Activated CD4-positive, alpha-beta T cell treated with anti-CD3 and anti-CD28 coated beads, Interleukin-2, amount 50 U/mL, for 24 hours (primary cell): ENCODE data around the gene LCE1E.

Experiments
- DNase-seq, 2 donors: peaks; one replicate each; pipeline ENCODE4 v3.0.0-alpha.2; 2020; ENCODE audit warnings: low read depth in 1 of 2, low spot score in 1 of 2

The LCE1E gene

DNA sequence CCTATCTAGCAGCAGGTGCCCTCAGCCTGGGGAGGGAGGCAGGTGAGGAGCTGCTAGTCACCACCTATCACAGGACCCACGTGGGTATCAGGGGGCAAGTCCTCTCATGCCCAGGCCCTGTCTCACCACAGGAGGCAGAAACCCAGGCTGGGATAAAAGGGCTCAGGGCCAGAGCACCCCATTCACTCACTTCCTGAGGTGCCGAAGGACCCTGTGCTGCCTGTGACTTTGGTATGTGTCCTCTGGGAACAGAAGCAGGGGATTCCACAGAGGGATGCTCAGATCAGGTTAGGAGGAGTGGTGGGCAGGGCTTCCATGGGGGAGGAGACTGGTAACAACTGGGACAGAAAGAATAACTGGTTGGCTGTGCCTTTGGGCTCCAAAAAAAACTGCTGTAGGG lies at the start of gene LCE1E:
TSS of gene LCE1E (plus strand) at position 181 of the 400 bp plus-strand sequence. CDS start 1,043 bp downstream, outside the sequence.
- DNase-seq, result no peak

GRCh38 chr1:152737997-152738396 lies 48.1 kb upstream of the LCE1E start:
- DNase-seq, result no peak

DNA sequence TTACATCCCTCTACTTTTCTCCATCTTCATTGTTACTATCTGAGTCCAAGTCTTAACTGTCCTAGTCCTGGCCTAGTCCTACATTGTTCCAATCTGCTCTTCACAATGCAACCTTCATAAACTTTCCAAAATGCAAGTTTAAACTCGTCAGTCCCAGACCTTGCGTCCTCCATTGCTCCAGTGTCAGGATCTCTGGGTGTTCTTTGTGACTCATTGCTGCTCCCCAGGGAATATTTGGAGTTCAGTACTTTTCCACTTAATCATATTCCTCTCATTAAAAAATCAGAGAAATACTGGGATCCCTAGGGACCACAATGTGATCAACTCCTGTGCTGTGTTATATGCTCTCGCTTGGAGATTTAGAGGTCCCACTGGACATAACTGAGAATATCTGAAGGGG lies 46.2 kb upstream of the LCE1E start:
- no peak for DNase-seq

DNA sequence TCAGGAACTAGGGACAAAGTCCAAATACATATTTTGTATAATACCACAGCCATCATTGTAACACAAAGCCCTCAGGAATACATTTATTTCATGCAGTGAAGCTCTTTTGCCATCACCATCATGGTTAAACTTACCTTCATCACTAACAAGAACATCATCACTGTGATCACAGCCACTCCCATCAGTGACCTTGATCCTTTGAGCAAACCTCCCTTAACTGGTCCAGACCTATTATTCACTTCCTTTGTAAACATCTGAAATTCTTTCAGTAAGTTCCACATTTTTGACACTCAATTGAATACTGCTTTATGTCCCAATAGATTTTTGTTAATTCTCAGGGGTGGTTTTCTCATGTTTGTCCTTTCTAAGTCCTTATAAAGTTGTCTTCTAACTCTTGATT lies 44.4 kb upstream of the LCE1E start:
- DNase-seq, result no peak

GRCh38 chr1:152743371-152744145 lies 42.5 kb upstream of the LCE1E start:
- no peak for DNase-seq

DNA sequence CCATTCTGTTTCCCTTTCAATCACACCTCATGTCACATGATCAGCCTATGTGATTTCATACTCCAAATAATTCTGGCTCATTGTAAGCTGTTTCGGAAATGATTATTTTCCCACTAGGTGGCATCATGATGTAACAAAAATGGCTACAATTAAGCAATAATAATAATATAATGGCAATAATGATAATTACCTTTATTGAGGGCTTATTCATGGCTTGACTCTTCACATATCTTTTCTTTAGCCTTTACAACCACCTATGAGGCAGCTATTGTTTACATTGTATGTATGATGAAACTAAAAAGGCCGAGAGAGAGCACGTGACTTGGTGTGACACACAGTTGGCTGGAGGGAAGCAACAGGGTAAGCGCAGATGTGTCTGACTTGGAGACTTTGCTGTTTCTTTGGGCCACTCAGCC lies 40.8 kb upstream of the LCE1E start:
- no peak for DNase-seq

- no peak for DNase-seq
Observed at GRCh38 chr1:152745765-152746444, 40.2 kb upstream of the LCE1E start.

- no peak for DNase-seq
Observed at GRCh38 chr1:152747831-152748230, 38.2 kb upstream of the LCE1E start.

DNA sequence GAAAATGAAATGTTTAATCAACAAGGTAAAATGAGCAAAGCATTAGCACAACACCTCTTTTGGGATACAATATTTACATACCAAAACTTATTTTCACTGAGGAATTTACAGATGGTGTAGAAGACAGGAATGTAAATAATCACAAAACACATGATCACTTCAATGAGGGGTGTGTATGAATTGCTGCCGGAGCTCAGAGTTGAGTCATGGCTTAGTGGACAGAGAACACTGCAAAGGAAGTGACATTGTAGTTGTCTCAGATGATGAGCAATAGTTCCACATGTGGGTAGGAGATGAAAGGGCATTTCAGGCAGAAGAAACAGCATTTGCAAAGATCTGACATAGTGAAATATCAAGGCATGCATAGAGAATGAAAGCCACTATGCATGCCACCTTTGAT lies 33.8 kb upstream of the LCE1E start:
- DNase-seq, result no peak

- DNase-seq, result no peak
Observed at GRCh38 chr1:152753586-152753985, 32.5 kb upstream of the LCE1E start.

- DNase-seq, result no peak
Observed at GRCh38 chr1:152756872-152757271, 29.2 kb upstream of the LCE1E start.

DNA sequence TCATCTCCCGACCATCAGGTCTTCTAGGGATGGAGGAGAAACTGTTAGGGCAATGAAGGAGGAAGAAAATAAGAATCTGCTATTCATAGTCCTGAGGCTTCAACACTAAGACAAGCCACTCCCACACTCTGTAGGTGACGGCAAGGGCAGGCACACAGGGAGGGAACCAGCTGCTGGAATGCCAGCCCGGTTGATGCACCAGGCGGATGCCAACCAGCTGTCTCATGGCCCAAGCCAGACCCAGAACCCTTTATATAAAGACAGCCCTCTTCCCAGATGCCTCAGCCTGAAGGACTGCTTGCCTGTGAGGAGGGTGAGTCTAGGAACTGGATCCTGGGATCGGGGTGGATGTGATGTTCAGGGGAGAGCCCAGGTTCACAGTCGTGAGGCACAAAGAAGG lies 28.3 kb upstream of the LCE1E start, which contains the start of gene KPRP:
TSS of gene KPRP (plus strand) at position 279 of the 400 bp plus-strand sequence. CDS start 1,564 bp downstream, outside the sequence.
- DNase-seq, result no peak

GRCh38 chr1:152758636-152759035 lies 27.4 kb upstream of the LCE1E start:
- DNase-seq, result no peak

GRCh38 chr1:152759453-152760173 lies 26.4 kb upstream of the LCE1E start:
- DNase-seq, result no peak

GRCh38 chr1:152760551-152761190 lies 25.4 kb upstream of the LCE1E start:
- no peak for DNase-seq

- no peak for DNase-seq
Observed at GRCh38 chr1:152761609-152762213, 24.3 kb upstream of the LCE1E start.

DNA sequence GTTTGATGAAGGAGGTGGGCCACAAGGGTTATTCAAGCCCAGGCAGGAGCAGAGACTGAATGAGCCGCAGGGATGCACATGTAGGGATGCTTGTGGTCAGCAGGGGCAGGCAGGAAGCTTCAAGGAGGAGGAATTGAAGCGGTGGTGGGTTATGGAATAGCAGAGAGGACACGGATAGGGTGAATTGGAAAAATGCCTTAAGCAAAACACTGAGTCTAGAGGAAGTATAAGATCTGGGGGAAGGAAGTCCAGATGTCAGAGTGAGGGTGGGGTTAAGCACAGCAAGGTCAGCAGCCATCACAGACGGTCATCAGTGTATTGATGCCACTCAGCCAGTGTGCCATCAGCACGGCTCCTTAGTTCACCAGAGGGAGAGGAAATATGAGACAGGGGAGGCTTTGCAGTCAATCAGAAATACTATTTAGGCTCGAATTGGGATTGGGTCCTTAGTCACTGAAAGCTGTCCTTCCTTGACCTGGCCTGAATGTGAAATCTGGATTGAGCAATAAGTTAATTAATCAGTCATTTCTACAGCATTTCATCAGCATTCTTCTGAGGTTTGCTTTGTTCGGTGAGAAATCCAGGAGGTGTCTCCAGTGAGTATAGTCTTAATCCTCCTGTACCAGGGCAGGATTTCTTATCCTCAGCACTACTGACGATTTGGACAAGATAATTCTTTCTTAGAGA lies 17.1 kb upstream of the LCE1E start:
- DNase-seq, result no peak

DNA sequence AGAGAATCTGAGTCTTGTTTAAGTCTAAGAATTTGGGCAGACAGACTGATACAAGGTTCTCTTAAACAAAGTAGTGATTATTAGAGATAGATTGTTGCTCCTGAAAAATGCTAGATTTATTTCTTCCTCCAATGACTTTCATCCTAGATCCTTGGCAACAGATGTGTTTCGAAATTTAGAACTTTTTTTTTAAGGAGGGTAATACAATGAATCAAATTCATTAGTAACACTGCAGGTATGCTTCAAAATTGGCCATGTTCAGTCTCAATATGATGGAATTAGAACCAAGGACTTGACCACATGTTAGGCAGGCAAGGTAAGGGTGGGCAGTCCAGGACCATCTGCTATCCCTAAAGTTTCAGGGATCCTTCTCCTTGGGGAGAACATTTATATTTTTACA lies 15.6 kb upstream of the LCE1E start:
- DNase-seq, result no peak

- no peak for DNase-seq
Observed at GRCh38 chr1:152774875-152775274, 11.2 kb upstream of the LCE1E start, which contains the start of gene LCE1F. LCE1F (plus strand) TSS chr1:152775140; CDS start chr1:152776372, 1,232 bp downstream.

DNA sequence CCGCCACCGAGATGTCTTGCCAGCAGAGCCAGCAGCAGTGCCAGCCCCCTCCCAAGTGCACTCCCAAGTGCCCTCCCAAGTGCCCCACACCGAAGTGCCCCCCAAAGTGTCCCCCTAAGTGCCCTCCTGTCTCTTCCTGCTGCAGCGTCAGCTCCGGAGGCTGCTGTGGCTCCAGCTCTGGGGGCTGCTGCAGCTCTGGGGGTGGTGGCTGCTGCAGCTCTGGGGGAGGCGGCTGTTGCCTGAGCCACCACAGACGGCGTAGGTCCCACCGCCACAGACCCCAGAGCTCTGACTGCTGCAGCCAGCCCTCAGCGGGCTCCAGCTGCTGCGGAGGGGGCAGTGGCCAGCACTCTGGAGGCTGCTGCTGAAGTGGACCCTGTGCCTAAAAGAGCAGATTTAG lies 9.7 kb upstream of the LCE1E start:
- DNase-seq, result no peak
